HG02970 (cell line): Measurements from ENCODE around the gene ANKRD66.
"Not testable (repeated sequence)": the region's sequence is repeated elsewhere in the genome, so short reads cannot be mapped to it uniquely, and the experiment has no call there.

ENCODE experiments used
- ATAC-seq: cut with Tn5 transposase; IDR thresholded peaks from one replicate; pipeline ENCODE4 v1.9.1; 2021; ENCODE audit warnings: mild to moderate bottlenecking, moderate library complexity, moderate number of reproducible peaks; ENCODE audit not compliant: unreplicated experiment, low FRiP score

ANKRD66 gene

DNA sequence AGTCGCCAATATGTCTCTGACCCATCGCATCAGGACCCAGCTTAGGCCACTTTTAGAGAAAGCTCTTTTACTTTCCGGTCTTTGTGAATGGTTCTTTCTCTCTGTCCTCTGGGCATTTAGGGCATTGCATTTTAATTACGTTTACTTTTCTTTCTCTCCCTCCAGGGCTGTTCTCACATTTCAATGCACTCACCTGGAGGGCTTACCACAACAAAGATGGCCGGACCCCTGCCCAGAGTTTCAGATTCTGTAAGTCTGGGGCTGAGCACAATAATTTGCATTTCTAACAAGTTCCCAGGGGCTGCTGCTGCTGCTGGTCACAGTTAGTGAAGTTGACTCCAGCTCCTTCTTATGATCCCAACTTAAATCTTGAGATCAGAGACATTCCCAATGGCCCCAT lies 3.0 kb downstream of the ANKRD66 start:
- no peak for ATAC-seq

DNA sequence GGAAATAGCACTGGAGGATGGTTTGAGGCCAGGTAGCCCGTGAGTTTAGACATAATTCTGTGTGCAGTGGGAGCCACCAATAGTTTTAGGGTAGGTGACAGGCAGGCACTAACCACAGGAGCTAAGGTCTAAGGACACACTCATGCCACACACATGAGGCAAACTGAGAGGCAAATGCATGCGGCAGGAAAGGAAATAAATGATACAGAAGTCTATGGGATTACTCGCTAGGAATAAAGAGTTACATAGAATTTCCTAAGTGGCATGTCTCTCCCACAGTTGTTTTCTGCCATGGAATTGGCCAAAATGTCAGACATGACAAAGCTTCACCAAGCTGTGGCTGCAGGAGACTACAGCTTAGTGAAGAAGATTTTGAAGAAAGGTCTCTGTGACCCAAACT lies 4.9 kb downstream of the ANKRD66 start:
- no peak for ATAC-seq

DNA sequence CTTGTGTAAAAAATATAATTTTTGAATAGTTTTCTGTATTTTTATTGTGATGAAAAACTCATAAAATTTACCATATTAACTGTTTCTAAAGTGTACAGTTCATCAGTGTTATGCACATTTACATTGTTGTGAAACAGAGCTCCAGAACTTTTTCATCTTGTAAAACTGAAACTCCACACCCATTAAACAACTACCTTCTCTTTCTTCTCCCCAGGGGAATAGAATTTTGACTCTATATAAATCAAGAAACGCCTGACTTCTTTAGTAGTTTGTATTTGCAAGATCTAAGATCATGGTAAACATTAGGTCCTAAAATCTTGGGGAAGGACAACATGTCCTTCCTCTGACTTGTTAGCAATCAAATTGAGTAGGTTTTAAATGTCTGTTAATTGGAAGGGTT lies 9.1 kb downstream of the ANKRD66 start:
- ATAC-seq, result no peak

DNA sequence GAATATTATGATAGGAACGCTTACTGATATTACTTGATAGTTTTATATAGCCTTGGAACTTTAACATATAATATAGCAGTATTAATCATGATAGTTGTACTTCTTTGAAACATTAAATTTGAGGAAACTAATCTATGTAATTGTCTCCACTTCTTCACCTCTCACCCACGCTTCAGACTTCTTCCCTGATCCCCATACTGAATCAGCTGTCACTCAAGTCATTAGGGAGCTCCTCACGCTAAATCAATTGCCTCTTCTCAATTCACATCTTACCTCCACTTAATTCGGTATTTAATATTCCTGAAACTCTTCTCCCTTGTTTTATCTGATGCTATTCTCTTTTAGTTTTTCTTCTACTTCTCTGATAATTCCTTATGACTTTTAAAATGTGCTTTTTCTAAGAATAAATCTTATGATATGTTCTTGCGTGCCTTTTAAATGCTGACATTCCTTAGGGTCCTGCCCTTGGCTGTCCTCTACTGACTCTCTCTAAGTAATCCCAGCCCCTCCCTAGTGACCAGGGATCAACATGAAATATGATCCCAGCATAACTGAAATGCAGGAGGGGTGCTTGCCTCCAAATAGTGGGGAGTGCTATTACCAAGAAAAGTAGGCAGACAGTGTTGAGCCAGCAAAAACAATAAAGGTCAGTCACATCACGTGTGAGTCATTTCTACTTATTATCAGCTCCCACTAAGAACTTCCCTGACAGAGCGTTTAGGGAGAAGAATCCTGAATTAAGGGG lies 9.9 kb downstream of the ANKRD66 start:
- ATAC-seq, result no peak

DNA sequence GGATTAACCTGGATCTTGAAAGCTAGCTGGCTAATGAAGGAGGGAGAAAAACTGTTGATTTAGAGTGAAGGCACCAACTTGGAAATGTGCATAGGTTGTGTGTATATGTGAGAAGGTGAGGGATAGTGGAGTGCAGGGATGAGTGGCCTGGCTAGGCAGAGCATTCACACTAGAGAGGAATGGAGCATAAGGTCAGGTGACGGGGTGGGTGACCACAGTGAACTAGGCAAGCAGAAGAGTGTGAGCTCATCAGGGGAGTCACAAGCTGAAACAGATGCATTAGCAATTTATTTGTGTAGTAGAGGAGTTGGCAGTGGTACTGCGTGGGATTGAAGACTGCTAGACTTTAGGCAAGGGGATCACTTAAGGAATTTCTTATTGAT lies 10.5 kb downstream of the ANKRD66 start:
- no peak for ATAC-seq

DNA sequence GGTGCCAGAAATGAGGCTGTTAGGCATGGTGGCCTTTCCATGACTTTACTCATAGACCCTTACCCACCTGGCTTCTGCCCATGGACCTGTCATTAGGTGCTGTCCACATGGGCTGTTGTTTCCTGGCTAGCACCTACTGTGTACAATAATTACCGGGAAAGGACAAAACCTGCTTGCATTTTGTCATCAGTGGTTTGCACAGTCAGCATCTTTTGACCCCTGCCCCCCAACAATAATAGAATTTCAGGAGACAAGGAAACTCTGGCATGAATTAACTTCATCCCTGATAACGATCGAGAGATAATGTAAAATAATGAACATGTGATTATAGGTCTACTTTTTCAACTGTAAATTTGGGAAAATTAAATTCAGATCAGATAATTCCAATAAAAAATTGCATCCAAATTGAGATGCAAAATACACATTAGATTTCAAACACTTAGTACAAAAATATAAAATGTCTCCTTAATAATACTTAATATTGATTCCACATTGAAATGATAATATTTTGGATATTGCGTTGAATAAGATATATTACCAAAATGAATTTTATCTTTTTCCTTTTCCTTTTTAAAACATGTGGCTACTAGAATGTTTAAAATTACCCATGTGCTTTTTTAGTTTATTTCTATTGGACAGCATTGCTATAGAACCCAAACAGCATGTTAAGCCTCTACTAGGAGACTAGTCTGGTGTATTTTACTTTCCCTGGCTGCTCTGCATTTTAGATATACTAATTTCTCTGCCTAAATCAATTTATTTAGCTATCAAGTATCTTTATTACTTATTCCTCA lies 12.4 kb downstream of the ANKRD66 start:
- ATAC-seq, result no peak

DNA sequence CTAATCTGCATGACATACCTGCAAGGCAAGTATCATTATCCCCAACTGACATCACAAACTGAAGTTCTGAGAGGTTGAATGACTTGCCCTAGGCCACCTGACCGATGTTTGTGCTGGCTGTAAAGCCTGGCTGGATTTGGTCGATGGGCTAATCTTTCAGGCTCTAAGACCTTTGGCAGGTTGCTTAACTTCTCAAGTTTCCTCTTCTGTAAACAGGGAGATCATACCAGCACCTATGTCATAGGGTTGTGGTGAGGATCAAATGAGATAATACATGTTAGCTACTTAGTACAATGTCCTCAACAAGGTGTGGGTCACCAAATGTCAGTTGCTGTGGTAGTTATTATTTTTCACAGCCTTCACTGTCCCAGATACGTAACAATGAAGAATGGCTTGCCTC lies 14.2 kb downstream of the ANKRD66 start:
- ATAC-seq, result no peak

DNA sequence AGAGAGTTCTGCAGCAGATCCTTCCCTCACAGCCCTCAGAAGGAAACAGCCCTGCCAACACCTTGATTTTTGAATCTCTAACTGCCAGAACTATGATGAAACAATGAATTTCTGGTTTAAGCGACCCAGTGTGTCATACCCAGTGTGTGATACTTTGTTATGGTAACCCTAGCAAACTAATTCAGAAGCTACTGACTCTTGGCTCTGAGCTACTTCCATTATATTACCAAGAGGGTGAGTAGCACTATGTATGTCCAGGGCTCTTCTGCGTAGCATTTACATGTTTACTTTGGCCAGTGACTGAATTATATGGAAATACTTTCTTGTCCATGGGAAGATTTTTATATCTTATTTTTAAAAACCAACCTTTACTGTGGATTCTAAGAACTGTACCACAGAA lies 16.7 kb downstream of the ANKRD66 start:
- no peak for ATAC-seq

DNA sequence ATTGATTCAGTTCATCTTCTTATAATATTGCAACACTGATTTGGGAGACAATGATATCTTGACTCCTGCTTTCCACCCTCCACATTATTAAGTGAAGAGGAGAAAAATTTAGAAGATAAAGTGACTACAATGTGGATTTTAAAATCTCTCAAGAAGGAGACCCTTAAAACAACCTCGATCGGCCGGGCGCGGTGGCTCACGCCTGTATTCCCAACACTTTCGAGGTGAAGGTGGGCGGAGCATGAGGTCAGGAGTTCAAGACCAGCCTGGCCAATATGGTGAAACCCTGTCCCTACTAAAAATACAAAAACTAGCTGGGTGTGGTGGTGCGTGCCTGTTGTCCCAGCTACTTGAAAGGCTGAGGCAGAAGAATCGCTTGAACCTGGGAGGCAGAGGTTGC lies 17.5 kb downstream of the ANKRD66 start:
- not testable (repeated sequence) for ATAC-seq

DNA sequence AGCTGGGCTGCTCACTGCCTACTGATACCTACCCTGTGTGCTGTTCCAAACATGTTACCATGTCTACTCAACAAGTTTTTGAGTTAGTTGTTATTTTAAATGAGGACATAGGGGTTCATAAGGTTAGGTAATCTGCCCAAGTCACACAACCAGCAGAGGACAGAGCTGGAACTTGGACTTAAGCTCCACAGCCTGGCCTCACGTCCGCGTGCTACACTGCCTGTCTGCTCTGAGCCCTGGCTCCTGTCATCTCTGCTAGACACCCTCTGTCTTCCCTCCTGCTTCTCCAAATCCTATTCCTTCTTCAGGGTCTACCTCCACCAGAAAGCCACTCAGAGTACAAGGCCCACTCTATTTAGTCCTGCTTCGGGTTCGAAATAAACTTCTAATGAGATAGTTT lies 18.2 kb downstream of the ANKRD66 start:
- ATAC-seq, result no peak

GRCh38 chr6:46772016-46772415 lies 25.3 kb downstream of the ANKRD66 start:
- no peak for ATAC-seq

DNA sequence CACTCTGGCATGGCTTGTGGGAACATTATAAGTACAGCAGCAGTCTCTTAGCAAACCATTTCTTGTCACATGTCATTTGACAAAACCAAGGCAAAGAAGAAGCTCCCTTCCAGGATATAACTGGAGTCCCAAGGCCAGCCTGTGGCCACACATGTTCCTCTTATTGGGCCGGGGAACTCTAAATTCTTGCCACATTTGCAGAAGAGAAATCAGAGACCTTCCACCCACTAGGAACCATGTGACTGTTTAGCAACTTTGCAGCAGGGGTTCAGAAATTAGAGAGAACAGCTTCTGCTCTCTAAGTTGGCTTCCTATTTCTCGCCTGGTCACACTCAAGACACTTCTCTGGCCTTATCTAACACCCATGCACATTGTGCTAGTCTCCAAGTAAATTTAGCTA lies 26.0 kb downstream of the ANKRD66 start:
- ATAC-seq, result no peak

DNA sequence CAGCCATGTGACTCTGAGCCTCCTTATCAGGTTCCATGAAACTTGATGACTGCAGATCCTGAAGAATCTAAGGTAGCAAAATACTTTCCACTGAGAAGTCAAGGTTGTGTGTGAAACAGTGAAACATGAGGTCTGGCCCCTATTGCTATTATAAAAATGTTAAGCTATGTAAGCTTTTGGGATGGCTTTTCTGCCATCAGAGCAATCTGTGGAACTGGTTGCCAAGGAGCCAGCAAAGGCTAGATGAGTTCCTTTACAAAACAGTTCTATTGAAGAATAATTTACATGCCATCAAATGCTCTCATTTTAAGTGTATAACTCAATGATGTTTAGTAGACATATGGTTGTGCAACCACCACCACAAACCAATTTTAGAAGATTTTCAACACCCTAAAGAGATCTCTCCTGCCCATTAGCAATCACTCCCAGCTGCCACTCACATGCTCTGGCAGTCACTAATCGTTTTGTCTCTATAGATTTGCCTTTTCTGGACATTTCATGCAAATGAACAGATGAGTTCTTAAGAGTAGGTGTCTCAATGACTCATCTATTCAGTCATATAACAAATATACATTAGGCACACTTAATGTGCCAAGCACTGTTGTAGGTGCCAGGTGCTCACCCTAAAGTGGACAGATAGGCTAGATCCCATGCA lies 26.6 kb downstream of the ANKRD66 start:
- ATAC-seq, result no peak

- not testable (repeated sequence) for ATAC-seq
Measured at GRCh38 chr6:46774736-46775135, 28.0 kb downstream of the ANKRD66 start.

- ATAC-seq, result no peak
Measured at GRCh38 chr6:46776070-46776712, 29.5 kb downstream of the ANKRD66 start.

DNA sequence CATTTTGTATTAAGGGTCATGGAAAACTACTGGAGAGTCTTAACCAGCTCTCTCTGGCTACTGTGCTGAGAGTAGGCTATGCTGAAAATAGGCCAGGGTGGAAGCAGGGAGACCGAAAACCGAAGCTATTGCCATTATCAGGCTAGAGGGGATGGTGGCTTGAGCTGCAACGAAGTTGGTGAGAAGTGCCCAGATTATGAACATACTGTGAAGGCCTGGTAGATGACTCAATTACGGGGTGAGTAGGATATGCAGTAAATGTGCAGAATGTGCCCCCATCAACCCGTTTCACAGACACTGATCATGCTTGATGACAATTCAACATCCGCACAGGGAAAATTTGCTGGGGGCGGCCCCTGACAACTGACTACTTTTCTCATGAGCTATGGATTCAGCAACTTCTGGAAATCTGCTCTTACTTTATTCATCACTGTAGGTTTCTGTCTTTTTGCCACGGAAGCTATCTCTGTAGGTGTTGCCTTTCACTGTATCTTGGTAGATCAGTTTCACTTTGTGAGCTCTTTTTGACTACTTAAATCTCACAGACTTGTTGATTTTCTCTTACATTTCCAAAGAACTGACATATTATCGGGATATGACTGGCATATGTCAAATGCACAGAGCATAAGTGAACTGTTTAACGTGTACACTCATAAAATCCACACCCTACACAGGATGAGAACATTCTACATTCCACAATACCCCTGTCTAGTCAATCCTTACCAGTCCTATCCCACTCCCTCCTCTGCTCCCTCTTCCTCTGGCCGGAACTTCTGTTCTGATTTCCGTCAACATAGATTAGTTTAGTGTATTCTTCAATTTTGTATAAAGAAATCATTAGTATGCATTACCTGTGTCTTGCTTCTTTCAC lies 31.0 kb downstream of the ANKRD66 start:
- ATAC-seq, result no peak

DNA sequence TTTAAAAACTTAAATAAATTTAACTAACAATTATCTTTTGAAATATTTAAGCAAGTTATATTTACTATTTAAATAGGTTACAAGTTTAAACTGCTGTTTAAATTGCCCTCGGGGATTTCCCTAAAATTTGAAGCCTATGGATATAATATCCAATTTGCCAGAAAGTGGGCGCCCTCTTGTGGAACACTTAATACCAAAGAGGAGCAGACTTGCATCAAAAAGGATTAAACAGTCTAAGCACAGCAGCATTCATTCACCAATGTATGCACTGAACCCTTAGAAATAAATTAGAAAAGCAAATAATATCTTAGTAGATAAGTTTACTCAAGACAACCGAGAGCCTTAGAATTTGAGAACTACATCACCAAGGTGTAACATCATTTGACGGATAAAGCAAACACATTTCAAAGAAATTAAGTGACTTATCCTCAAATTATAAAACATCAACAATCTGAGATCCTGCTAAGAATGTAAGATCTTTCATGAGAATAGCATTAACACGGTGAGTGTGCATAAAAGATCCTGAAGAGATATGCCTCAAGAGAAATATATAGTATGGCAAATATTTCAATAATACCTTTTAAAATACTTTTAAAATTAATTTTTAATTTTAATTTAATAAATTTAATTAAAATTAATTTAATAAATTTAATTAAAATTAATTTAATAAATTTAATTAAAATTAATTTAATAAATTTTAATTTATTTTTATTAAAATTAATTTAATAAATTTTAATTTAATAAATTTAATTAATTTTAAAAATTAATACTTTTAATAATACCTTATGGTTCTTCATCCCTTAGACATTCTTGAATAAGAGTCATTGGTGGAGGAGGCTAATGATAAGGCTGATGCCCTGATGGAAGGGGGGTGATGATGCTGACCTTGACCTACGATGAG lies 35.0 kb downstream of the ANKRD66 start:
- no peak for ATAC-seq

DNA sequence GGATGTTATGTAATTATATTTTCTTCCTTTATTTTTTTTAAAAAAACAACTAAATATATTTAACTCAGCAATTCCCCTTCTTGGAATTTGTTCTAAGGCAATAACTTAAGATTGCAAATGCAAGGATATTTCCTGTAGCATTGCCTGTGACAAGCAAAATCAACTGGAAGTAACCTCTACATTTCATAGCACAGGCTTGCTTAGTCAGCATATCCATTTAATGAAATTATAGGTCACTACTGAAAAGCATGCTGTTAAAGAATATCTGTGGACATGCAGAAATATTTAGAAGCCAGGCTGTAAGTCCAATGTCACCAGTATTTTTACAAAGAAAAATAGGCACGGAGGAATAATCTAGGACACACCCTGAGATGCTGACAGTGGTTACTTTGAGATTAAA lies 37.8 kb downstream of the ANKRD66 start:
- ATAC-seq, result no peak

DNA sequence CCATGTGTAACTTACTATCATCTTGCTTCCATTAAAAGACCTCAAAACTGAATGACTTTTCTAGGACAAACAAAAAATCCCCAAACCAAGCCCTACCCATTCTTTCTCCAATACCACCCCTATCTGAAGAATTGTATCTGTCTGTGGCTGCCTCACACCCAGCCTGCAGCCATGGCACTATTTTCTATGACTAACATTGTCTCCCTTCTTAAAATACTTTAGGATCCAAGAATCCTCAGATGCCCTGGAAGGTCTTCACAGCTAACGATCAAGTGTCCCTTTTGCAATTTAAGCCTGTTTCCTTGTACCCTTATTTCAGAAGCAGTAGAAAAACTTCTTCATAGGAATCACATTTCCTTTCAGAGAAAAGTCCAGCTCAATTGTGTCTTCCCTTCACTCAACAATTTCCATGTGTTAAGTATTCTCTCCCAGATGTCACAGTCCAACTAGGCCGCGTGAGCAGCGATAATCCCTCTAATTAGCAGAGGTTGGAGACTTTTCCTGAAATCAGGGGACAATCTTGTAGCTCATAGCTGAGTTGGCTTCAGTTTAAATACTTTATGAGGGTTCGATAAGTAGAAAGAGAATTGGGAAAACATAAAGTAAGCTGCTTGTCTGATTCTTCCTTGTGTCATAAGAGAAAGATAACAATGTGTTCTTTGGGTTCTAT lies 41.3 kb downstream of the ANKRD66 start:
- no peak for ATAC-seq
